HG02884 (cell line): ENCODE data around the gene SLC25A39.

Experiments used
- ATAC-seq: cut with Tn5 transposase; IDR thresholded peaks from one replicate; pipeline ENCODE4 v1.9.1; 2021; ENCODE audit warnings: mild to moderate bottlenecking, moderate library complexity; ENCODE audit not compliant: unreplicated experiment

SLC25A39 gene

GRCh38 chr17:44314869-44315661, 9.6 kb downstream of the SLC25A39 start:
- ATAC-seq = no peak

- ATAC-seq = no peak
Observed at GRCh38 chr17:44314524-44314868, 10.1 kb downstream of the SLC25A39 start.

GRCh38 chr17:44314031-44314430, 10.6 kb downstream of the SLC25A39 start:
- no peak for ATAC-seq

GRCh38 chr17:44312396-44313104, 12.1 kb downstream of the SLC25A39 start:
- ATAC-seq = no peak

- ATAC-seq = no peak
Observed at GRCh38 chr17:44311562-44312181, 13.0 kb downstream of the SLC25A39 start.

GRCh38 chr17:44310609-44311376, 13.8 kb downstream of the SLC25A39 start:
- ATAC-seq = no peak

- ATAC-seq = no peak
Observed at GRCh38 chr17:44310188-44310587, 14.4 kb downstream of the SLC25A39 start.

GRCh38 chr17:44309472-44309871, 15.2 kb downstream of the SLC25A39 start:
- ATAC-seq = no peak

- ATAC-seq = no peak
Observed at GRCh38 chr17:44308865-44309264, 15.8 kb downstream of the SLC25A39 start.

GRCh38 chr17:44308320-44308818, 16.3 kb downstream of the SLC25A39 start, which contains the start of gene RUNDC3A:
RUNDC3A (plus strand) TSS chr17:44308601; CDS start chr17:44308833, 232 bp downstream.
- ATAC-seq = no peak

GRCh38 chr17:44307387-44308186, 17.0 kb downstream of the SLC25A39 start:
- ATAC-seq = no peak

- no peak for ATAC-seq
Observed at GRCh38 chr17:44304651-44305050, 20.0 kb downstream of the SLC25A39 start.

- no peak for ATAC-seq
Observed at GRCh38 chr17:44297975-44298374, 26.6 kb downstream of the SLC25A39 start.

- ATAC-seq = no peak
Observed at GRCh38 chr17:44293509-44294226, 31.0 kb downstream of the SLC25A39 start.

GRCh38 chr17:44287651-44288050, 37.0 kb downstream of the SLC25A39 start:
- ATAC-seq = no peak

GRCh38 chr17:44284024-44284400, 40.6 kb downstream of the SLC25A39 start:
- ATAC-seq = no peak

- no peak for ATAC-seq
Observed at GRCh38 chr17:44283344-44284023, 41.1 kb downstream of the SLC25A39 start.

GRCh38 chr17:44282264-44282663, 42.4 kb downstream of the SLC25A39 start:
- no peak for ATAC-seq

- ATAC-seq = no peak
Observed at GRCh38 chr17:44281570-44281969, 43.1 kb downstream of the SLC25A39 start.
